GM23338 (cell line): ENCODE measurements around the gene SERF1A. TPM values are rescaled to one million over a fixed set of nuclear protein-coding genes. Genes with fewer than 3 reads are reported as not detected.
"Not testable (repeated sequence)": the region's sequence is repeated elsewhere in the genome, so short reads cannot be mapped to it uniquely, and the experiment has no call there.

Source experiments
- ATAC-seq: fragments of 200-7000 bp; cut with Tn5 transposase; 3 replicates; pipeline ENCODE4 v1.9.1; 2020
- DNase-seq: peaks from one replicate; pipeline ENCODE4 v3.0.0-alpha.2; 2015; ENCODE audit warnings: low spot score
- H2AFZ ChIP-seq: fragments of 200-600 bp; sonication (generic); 2 replicates; pipeline ENCODE4 v1.8.0; 2016; ENCODE audit warnings: antibody characterized with exemption, mild to moderate bottlenecking, moderate library complexity
- H3F3A ChIP-seq: fragments of 200-600 bp; sonication (generic); replicated peaks from 2 replicates; pipeline ENCODE4 v1.8.0; 2017; ENCODE audit warnings: antibody characterized with exemption, mixed run types, low read depth
- H3K27ac ChIP-seq: fragments of 200-600 bp; sonication (generic); 2 replicates; pipeline ENCODE4 v1.6.1; 2016; ENCODE audit warnings: low read depth
- H3K27me3 ChIP-seq: fragments of 200-600 bp; sonication (generic); 2 replicates; pipeline ENCODE4 v1.8.0; 2016; ENCODE audit warnings: mild to moderate bottlenecking, mixed run types, moderate library complexity; ENCODE audit not compliant: insufficient read depth
- H3K36me3 ChIP-seq: fragments of 200-600 bp; sonication (generic); 2 replicates; pipeline ENCODE4 v1.8.0; 2016; ENCODE audit warnings: mild to moderate bottlenecking; ENCODE audit not compliant: insufficient read depth
- H3K4me1 ChIP-seq: fragments of 200-600 bp; sonication (generic); 2 replicates; pipeline ENCODE4 v1.8.0; 2016; ENCODE audit warnings: mild to moderate bottlenecking, moderate library complexity; ENCODE audit not compliant: insufficient read depth
- H3K4me2 ChIP-seq: fragments of 200-600 bp; sonication (generic); 2 replicates; pipeline ENCODE4 v1.7.1; 2017; ENCODE audit warnings: mixed run types
- H3K4me3 ChIP-seq: fragments of 200-600 bp; sonication (generic); 2 replicates; pipeline ENCODE4 v1.6.1; 2016; ENCODE audit warnings: mixed run types
- H3K79me2 ChIP-seq: fragments of 200-600 bp; sonication (generic); replicated peaks from 2 replicates; pipeline ENCODE4 v1.8.0; 2017; ENCODE audit warnings: mild to moderate bottlenecking; ENCODE audit not compliant: insufficient read depth
- H3K9me2 ChIP-seq: fragments of 200-600 bp; sonication (generic); 2 replicates; pipeline ENCODE4 v1.8.0; 2017; ENCODE audit not compliant: insufficient read depth
- H4K20me1 ChIP-seq: fragments of 200-600 bp; sonication (generic); replicated peaks from 2 replicates; pipeline ENCODE4 v1.8.0; 2017; ENCODE audit warnings: mild to moderate bottlenecking; ENCODE audit not compliant: insufficient read depth
- H3K27ac Mint-ChIP-seq: 2 replicates; pipeline ENCODE4 v1.8.0; 2020; ENCODE audit warnings: inconsistent platforms, mild to moderate bottlenecking, moderate library complexity, mixed read lengths
- H3K27me3 Mint-ChIP-seq: 3 replicates; pipeline ENCODE4 v1.8.0; 2022; ENCODE audit warnings: low read depth, mild to moderate bottlenecking, moderate library complexity, mixed read lengths, inconsistent platforms; ENCODE audit not compliant: insufficient read depth, poor library complexity
- H3K36me3 Mint-ChIP-seq: 3 replicates; pipeline ENCODE4 v1.8.0; 2021; ENCODE audit warnings: low read depth, mild to moderate bottlenecking, inconsistent platforms, moderate library complexity, mixed read lengths
- H3K4me1 Mint-ChIP-seq: 3 replicates; pipeline ENCODE4 v1.8.0; 2020; ENCODE audit warnings: mild to moderate bottlenecking, inconsistent platforms, mixed read lengths
- H3K4me3 Mint-ChIP-seq: 3 replicates; pipeline ENCODE4 v1.8.0; 2021; ENCODE audit warnings: moderate library complexity, mild to moderate bottlenecking, inconsistent platforms, mixed read lengths
- H3K9me3 Mint-ChIP-seq: 3 replicates; pipeline ENCODE4 v1.8.0; 2020; ENCODE audit warnings: moderate library complexity, mild to moderate bottlenecking, inconsistent platforms, mixed read lengths
- polyA plus RNA-seq: library from polyadenylated mRNA; unstranded; fragments of >200 nt; fragmentation: Nextera tagmentation; extraction: Ambion mirVana; gene quantifications from 2 replicates; pipeline ENCODE4 v1.2.1, GENCODE V29; 2016
- small RNA-seq: library from RNA; depleted of rRNA; stranded (forward); fragments of <200 nt; gene quantifications from one replicate; pipeline ENCODE3, GENCODE V24; 2014; ENCODE audit warnings: low replicate concordance
- total RNA-seq: library from RNA; depleted of rRNA; stranded (reverse); fragments of >200 nt; shearing (Covaris generic); gene quantifications from 2 replicates; pipeline ENCODE4 v1.2.3, GENCODE V29; 2014; rRNA removed

The SERF1A gene
- total and polyA plus RNA-seq, 2 experiments from 2014 or later, result 21.8 to 40.0 TPM

DNA sequence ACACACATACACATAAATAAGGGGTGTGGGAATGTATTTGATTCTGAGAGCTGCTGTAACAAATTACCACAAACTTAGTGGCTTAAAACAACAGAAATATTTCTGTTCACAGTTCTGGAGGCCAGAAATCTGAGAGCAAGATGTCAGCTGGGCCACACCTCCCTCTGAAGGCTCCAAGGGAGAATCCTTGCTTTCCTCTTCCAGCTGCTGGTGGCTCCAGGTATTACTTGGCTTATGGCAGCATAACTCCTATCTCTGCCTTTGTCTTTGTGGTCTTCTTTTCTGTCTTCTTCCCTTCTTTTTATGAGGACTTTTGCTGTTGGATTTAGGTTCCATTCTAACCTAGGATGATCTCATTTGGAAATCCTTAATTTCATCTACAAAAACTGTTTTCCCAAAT lies 16.4 kb downstream of the SERF1A start:
- not testable (repeated sequence) for H3K4me1 ChIP-seq, H4K20me1 ChIP-seq, H3K27me3 Mint-ChIP-seq, H3K4me2 ChIP-seq, H3K27ac ChIP-seq, H3K36me3 Mint-ChIP-seq, H3K4me3 ChIP-seq, H3K9me2 ChIP-seq, H3K27me3 ChIP-seq, H3K4me3 Mint-ChIP-seq, H3K4me1 Mint-ChIP-seq, DNase-seq, H3F3A ChIP-seq, H3K27ac Mint-ChIP-seq, H3K9me3 Mint-ChIP-seq, H3K36me3 ChIP-seq, H3K79me2 ChIP-seq, H2AFZ ChIP-seq
- ATAC-seq, result peak; percentile 64

DNA sequence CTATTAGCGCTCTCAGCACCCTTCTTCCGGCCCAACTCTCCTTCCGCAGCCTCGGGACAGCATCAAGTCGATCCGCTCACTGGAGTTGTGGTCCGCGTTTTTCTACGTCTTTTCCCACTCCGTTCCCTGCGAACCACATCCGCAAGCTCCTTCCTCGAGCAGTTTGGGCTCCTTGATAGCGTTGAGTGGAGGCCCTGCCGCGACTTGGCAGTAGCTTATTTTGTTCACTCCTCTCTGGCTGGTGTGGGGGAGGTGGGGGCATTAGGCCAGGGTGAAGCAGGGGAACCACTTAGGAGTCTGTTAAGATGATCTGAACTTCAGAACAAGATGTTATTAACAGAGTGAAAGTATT lies 24.7 kb downstream of the SERF1A start:
- not testable (repeated sequence) for H3K9me2 ChIP-seq, H3K27me3 ChIP-seq, H3K27ac ChIP-seq, H3F3A ChIP-seq, H3K4me1 ChIP-seq, DNase-seq, H3K4me3 ChIP-seq, H3K36me3 Mint-ChIP-seq, H3K79me2 ChIP-seq, H2AFZ ChIP-seq, ATAC-seq, H3K9me3 Mint-ChIP-seq, H3K27ac Mint-ChIP-seq, H3K4me2 ChIP-seq, H3K4me3 Mint-ChIP-seq, H3K36me3 ChIP-seq, H3K4me1 Mint-ChIP-seq, H4K20me1 ChIP-seq, H3K27me3 Mint-ChIP-seq

DNA sequence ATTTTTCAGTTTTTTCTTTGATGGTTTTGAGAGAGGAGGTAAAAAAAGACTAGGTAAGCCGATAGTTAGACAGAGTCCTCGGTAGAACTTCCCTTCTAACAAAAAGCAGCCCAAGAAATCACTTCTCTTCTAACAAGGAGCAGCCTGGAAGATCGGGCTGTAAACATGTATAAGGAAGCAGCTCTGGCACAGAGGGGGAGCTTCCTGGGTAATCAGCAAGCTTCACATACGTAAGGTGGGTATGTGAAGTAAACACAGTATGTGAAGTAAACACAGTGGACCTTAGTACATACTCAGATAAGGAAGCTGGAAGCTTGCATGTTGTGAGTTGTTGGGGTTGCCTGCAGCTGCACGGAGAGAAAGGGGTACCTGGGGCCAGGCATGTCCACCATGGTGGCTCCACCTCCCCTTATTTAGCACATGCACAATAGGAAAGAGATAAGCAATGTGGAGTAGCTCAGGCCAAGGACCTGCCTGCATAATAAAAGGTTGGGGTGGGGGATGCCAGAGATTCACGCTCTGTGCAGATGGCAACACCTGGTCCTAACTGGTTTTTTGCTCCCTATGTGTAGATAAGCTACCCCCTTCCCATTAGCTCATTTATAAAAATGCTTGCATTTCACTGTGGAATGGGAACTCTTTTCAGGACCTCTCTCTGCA lies 31.4 kb downstream of the SERF1A start:
- not testable (repeated sequence) for H2AFZ ChIP-seq, H3K4me1 ChIP-seq, H3K36me3 ChIP-seq, H3K36me3 Mint-ChIP-seq, H3K27ac ChIP-seq, H3K4me2 ChIP-seq, H3K9me3 Mint-ChIP-seq, H3K4me3 Mint-ChIP-seq, H4K20me1 ChIP-seq, H3K4me3 ChIP-seq, H3K27me3 Mint-ChIP-seq, H3K79me2 ChIP-seq, DNase-seq, H3K9me2 ChIP-seq, H3K27me3 ChIP-seq, H3K27ac Mint-ChIP-seq, H3F3A ChIP-seq, H3K4me1 Mint-ChIP-seq
- ATAC-seq, result peak; percentile 88

- not testable (repeated sequence) for H3F3A ChIP-seq, H3K9me2 ChIP-seq, DNase-seq, H3K4me1 ChIP-seq, H3K4me2 ChIP-seq, H3K27me3 ChIP-seq, H3K27me3 Mint-ChIP-seq, H3K79me2 ChIP-seq, H3K4me3 ChIP-seq, H3K4me3 Mint-ChIP-seq, H3K27ac ChIP-seq, H3K36me3 ChIP-seq, H3K4me1 Mint-ChIP-seq, H2AFZ ChIP-seq, H3K36me3 Mint-ChIP-seq, H4K20me1 ChIP-seq, H3K9me3 Mint-ChIP-seq, H3K27ac Mint-ChIP-seq, ATAC-seq
Observed at GRCh38 chr5:70932560-70932959, 32.1 kb downstream of the SERF1A start.

DNA sequence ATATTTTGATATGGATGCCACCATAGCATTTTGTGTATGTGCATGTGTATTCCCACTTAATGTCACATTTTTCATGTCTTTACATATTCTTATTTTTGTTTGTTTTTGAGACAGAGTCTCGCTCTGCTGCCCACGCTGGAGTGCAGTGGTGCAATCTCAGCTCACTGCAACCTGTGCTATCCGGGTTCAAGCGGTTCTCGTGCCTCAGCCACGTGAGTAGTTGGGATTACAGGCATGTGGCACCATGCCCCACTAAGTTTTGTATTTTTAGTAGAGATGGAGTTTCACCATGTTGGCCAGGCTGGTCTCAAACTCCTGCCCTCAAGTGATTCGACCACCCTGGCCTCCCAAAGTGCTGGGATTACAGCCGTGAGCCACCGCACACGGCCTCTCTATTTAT lies 52.6 kb downstream of the SERF1A start:
- not testable (repeated sequence) for DNase-seq, ATAC-seq, H3K4me3 ChIP-seq, H3K36me3 ChIP-seq, H3K4me2 ChIP-seq, H3K9me3 Mint-ChIP-seq, H3K27ac ChIP-seq, H3F3A ChIP-seq, H3K27me3 Mint-ChIP-seq, H3K4me1 ChIP-seq, H3K9me2 ChIP-seq, H3K4me1 Mint-ChIP-seq, H4K20me1 ChIP-seq, H3K27me3 ChIP-seq, H2AFZ ChIP-seq, H3K27ac Mint-ChIP-seq, H3K79me2 ChIP-seq, H3K36me3 Mint-ChIP-seq, H3K4me3 Mint-ChIP-seq

Small RNA genes lying within 50 kb of the gene (small RNA-seq; reads per million reads assigned to genes)
- gene CDH12P1, result not detected

Other genes starting within 250 kb of the SERF1A start
- 44.8 and 50.1 TPM in 2 replicates for gene SMN1, start 24.4 kb downstream of the SERF1A start, total RNA-seq
- gene SMN1, start 24.4 kb downstream of the SERF1A start, polyA plus RNA-seq, result 130 and 142 TPM in 2 replicates
- gene NAIP, start 124.7 kb downstream of the SERF1A start, total RNA-seq, result 4.4 and 7.4 TPM in 2 replicates
- 6.6 and 8.7 TPM in 2 replicates for gene NAIP, start 124.7 kb downstream of the SERF1A start, polyA plus RNA-seq
- gene GTF2H2, start 167.0 kb downstream of the SERF1A start, total RNA-seq, result 43.6 and 52.1 TPM in 2 replicates
- gene GTF2H2, start 167.0 kb downstream of the SERF1A start, polyA plus RNA-seq, result 58.8 and 61.0 TPM in 2 replicates